ENCODE results near the gene BHLHE23. TPM values are rescaled to one million over a fixed set of nuclear protein-coding genes. Genes with fewer than 3 reads are reported as not detected.

Gene BHLHE23
- total RNA-seq, 1 experiment from 2014 or later, result not detected

GRCh38 chr20:63009988-63010769 lies 3.4 kb upstream of the BHLHE23 start:
- ChIA-PET CTCF (interaction anchor here (0.8 to 2.8 kb wide), 5 partner anchors 37 to 188 kb away, joined by 3 to 27 read pairs (median 9); no protein-coding TSS in a partner anchor), POLR2A (no interaction called here), RAD21 (ENCODE audit: low non-redundant PET in 1 of 2, low total read pairs in 2 of 2, uncharacterized antibody in 2 of 2, unreplicated experiment in 2 of 2) (interaction anchor here in 1 of 2 experiments (1.6 kb wide), 1 partner anchor 38 kb away, joined by 10 read pairs; no protein-coding TSS in a partner anchor)
- Histone ChIP-seq H3K4me2 (ENCODE audit: low read length) (no peak overlapping the region), H2AFZ (ENCODE audit: low read depth, low read length, poor library complexity, severe bottlenecking) (no peak overlapping the region), H3K4me1 (ENCODE audit: control insufficient read depth in 1 of 2, insufficient read depth in 2 of 2, low read length in 2 of 2) (peaks cover 0 to 9% of the 10 kb centered on the region in 2 experiments; a peak in 1 of 4 replicates), H4K20me1 (ENCODE audit: insufficient read depth) (no peaks in the 10 kb centered on the region), H3K79me2 (ENCODE audit: insufficient read depth, low read length) (no peaks in the 10 kb centered on the region), H3K9ac (ENCODE audit: low read length) (no peak overlapping the region), H3K4me3 (replicated peaks in 1 of 2; ENCODE audit: low read depth in 1 of 2, low read length in 2 of 2) (no peak overlapping the region), H3K36me3 (ENCODE audit: control insufficient read depth in 1 of 2, insufficient read depth in 2 of 2, low read length in 2 of 2) (no peaks in the 10 kb centered on the region), H3K27me3 (ENCODE audit: insufficient read depth, low read length) (no peaks in the 10 kb centered on the region), H3K9me3 (ENCODE audit: control insufficient read depth in 1 of 2, insufficient read depth in 1 of 2, low read depth in 1 of 2, low read length in 2 of 2) (no peaks in the 10 kb centered on the region), H3K9me2 (ENCODE audit: insufficient read depth) (no peaks in the 10 kb centered on the region), H3K27ac (ENCODE audit: low read depth, low read length) (no peak overlapping the region)
- ATAC-seq (no peak), DNase-seq (ENCODE audit: low read depth, low spot score) (no peak)
- intact Hi-C loops (cut with micrococcal nuclease), result loop anchor here (1.0 to 2.0 kb wide), 4 partner anchors 38 to 187 kb away; no protein-coding TSS in a partner anchor
- TF ChIP-seq CEBPB (IDR thresholded peaks at IDR 0.05; ENCODE audit: low read depth) (no peak), FOSL1 (IDR thresholded peaks at IDR 0.05; ENCODE audit: low read depth) (no peak), EZH2 (IDR thresholded peaks at IDR 0.05) (no peak), RAD21 (IDR thresholded peaks at IDR 0.05; ENCODE audit: low read depth) (no peak), YY1 (IDR thresholded peaks at IDR 0.05; ENCODE audit: extremely low read depth, insufficient replicate concordance, low read depth, low read length) (no peak), CBX3 (IDR thresholded peaks at IDR 0.05; ENCODE audit: low read depth) (no peak), EZH2phosphoT487 (IDR thresholded peaks at IDR 0.05; ENCODE audit: borderline replicate concordance) (no peak), ZFX (IDR thresholded peaks at IDR 0.05) (no peak), POLR2A (IDR thresholded peaks at IDR 0.05; ENCODE audit: borderline replicate concordance, extremely low read depth, insufficient read depth, insufficient read length) (no peak), MAX (IDR thresholded peaks at IDR 0.05) (no peak), ELF1 (IDR thresholded peaks at IDR 0.05; ENCODE audit: borderline replicate concordance, low read depth) (no peak), POLR2AphosphoS5 (IDR thresholded peaks at IDR 0.05; ENCODE audit: low read depth, low read length) (no peak), SRF (IDR thresholded peaks at IDR 0.05; ENCODE audit: low read depth) (no peak), SIN3A (IDR thresholded peaks at IDR 0.05; ENCODE audit: low read depth) (no peak), JUND (IDR thresholded peaks at IDR 0.05) (no peak), REST (IDR thresholded peaks at IDR 0.05; ENCODE audit: low read depth) (no peak)
- TF ChIP-seq, protein P1, sequence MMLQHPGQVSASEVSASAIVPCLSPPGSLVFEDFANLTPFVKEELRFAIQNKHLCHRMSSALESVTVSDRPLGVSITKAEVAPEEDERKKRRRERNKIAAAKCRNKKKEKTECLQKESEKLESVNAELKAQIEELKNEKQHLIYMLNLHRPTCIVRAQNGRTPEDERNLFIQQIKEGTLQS (IDR thresholded peaks at IDR 0.05), result no peak
- TF ChIP-seq, protein P2, sequence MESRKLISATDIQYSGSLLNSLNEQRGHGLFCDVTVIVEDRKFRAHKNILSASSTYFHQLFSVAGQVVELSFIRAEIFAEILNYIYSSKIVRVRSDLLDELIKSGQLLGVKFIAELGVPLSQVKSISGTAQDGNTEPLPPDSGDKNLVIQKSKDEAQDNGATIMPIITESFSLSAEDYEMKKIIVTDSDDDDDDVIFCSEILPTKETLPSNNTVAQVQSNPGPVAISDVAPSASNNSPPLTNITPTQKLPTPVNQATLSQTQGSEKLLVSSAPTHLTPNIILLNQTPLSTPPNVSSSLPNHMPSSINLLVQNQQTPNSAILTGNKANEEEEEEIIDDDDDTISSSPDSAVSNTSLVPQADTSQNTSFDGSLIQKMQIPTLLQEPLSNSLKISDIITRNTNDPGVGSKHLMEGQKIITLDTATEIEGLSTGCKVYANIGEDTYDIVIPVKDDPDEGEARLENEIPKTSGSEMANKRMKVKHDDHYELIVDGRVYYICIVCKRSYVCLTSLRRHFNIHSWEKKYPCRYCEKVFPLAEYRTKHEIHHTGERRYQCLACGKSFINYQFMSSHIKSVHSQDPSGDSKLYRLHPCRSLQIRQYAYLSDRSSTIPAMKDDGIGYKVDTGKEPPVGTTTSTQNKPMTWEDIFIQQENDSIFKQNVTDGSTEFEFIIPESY (IDR thresholded peaks at IDR 0.05; ENCODE audit: extremely low read depth, insufficient replicate concordance, low read length), result no peak
- no TSS peak for BruUV-seq (replicated peaks)

Measured in HCT116 (cell line).